Neural progenitor cell (in vitro differentiated cells): ENCODE results near the gene DDX47. TPM values are rescaled to one million over a fixed set of nuclear protein-coding genes. Genes with fewer than 3 reads are reported as not detected.

Experiments used
- DNase-seq: peaks from one replicate; pipeline ENCODE4 v3.0.0-alpha.2; 2016; ENCODE audit warnings: low spot score
- H2AFZ ChIP-seq: fragments of 200-600 bp; sonication (generic); replicated peaks from 2 replicates; pipeline ENCODE4 v1.6.1; 2016; ENCODE audit warnings: antibody characterized with exemption
- H3F3A ChIP-seq: fragments of 200-600 bp; sonication (generic); 2 replicates; pipeline ENCODE4 v1.6.1; 2016; ENCODE audit warnings: antibody characterized with exemption, low read depth
- H3K27ac ChIP-seq: fragments of 200-600 bp; sonication (generic); 2 replicates; pipeline ENCODE4 v1.5.1; 2016; ENCODE audit warnings: mild to moderate bottlenecking
- H3K27me3 ChIP-seq: fragments of 200-600 bp; sonication (generic); 2 replicates; pipeline ENCODE4 v1.6.1; 2016; ENCODE audit warnings: mild to moderate bottlenecking, moderate library complexity
- H3K36me3 ChIP-seq: fragments of 200-600 bp; sonication (generic); 2 replicates; pipeline ENCODE4 v1.5.1; 2016
- H3K4me1 ChIP-seq: fragments of 200-600 bp; sonication (generic); 2 replicates; pipeline ENCODE4 v1.6.1; 2016; ENCODE audit warnings: mixed run types
- H3K4me2 ChIP-seq: fragments of 200-600 bp; sonication (generic); 2 replicates; pipeline ENCODE4 v1.6.1; 2016
- H3K4me3 ChIP-seq: fragments of 200-600 bp; sonication (generic); 2 replicates; pipeline ENCODE4 v1.5.1; 2016
- H3K79me2 ChIP-seq: fragments of 200-600 bp; sonication (generic); 2 replicates; pipeline ENCODE4 v1.6.1; 2016; ENCODE audit warnings: low read depth
- H3K9ac ChIP-seq: fragments of 200-600 bp; sonication (generic); 2 replicates; pipeline ENCODE4 v1.6.1; 2016
- H3K9me3 ChIP-seq: fragments of 200-600 bp; sonication (generic); 2 replicates; pipeline ENCODE4 v1.5.1; 2016; ENCODE audit warnings: low read depth
- H4K20me1 ChIP-seq: fragments of 200-600 bp; sonication (generic); 2 replicates; pipeline ENCODE4 v1.6.1; 2016; ENCODE audit warnings: low read depth
- H3K27ac Mint-ChIP-seq: 3 replicates; pipeline ENCODE4 v1.8.0; 2021; ENCODE audit warnings: mixed read lengths
- H3K27me3 Mint-ChIP-seq: 2 replicates; pipeline ENCODE4 v1.8.0; 2022; ENCODE audit warnings: low read depth, mild to moderate bottlenecking, inconsistent platforms, moderate library complexity, mixed read lengths; ENCODE audit not compliant: insufficient read depth
- H3K36me3 Mint-ChIP-seq: 3 replicates; pipeline ENCODE4 v1.8.0; 2021; ENCODE audit warnings: mixed read lengths
- H3K4me1 Mint-ChIP-seq: 3 replicates; pipeline ENCODE4 v1.8.0; 2021; ENCODE audit warnings: mixed read lengths
- H3K4me3 Mint-ChIP-seq: 3 replicates; pipeline ENCODE4 v1.8.0; 2021; ENCODE audit warnings: mild to moderate bottlenecking, moderate library complexity, mixed read lengths
- H3K9me3 Mint-ChIP-seq: 3 replicates; pipeline ENCODE4 v1.8.0; 2020; ENCODE audit warnings: mixed read lengths
- EZH2 ChIP-seq: fragments of 200-600 bp; sonication (generic); IDR thresholded peaks from 2 replicates; pipeline ENCODE4 v1.6.1; 2017; ENCODE audit warnings: antibody characterized with exemption, mild to moderate bottlenecking, moderate library complexity
- EZH2phosphoT487 ChIP-seq: fragments of 200-600 bp; sonication (generic); IDR thresholded peaks from 2 replicates; pipeline ENCODE4 v1.6.1; 2017; ENCODE audit warnings: antibody characterized with exemption
- total RNA-seq: library from RNA; depleted of rRNA; stranded (reverse); fragments of >200 nt; gene quantifications from 2 replicates; pipeline ENCODE4 v1.2.3, GENCODE V29; 2015; ENCODE audit warnings: low replicate concordance
- TF ChIP-seq, protein P1 (sequence below): fragments of 200-600 bp; sonication (generic); IDR thresholded peaks from 2 replicates; pipeline ENCODE4 v1.5.1; 2017; ENCODE audit warnings: antibody characterized with exemption, mild to moderate bottlenecking

DDX47 gene
- total RNA-seq, 1 donor from 2014 or later: 107 TPM

DNA sequence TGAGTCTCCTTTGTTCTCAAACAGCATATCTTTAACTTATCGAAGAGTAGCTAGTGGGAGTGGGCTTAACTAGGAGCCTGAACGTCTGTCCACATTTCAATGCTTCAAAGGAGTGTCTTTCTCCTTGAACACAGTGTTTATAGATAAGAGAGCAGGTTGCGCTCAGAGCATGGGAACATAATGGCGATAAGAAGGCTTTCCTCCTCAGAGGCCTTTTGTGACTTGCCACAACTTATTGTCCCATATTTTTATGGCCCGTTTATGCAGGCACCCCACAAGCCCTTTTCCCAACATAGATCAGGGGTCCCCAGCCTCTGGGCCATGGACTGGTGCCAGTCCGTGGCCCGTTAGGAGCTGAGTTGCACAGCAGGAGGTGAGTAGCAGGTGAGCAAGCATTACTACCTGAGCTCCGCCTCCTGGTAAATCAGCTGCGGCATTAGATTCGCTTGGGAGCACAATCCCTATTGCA is 2.6 kb upstream of the DDX47 start:
- H3K4me3 Mint-ChIP-seq: no peak overlapping the region
- peaks cover 3% of the 10 kb centered on the region for H3K36me3 Mint-ChIP-seq
- no peak for DNase-seq
- H3K4me2 ChIP-seq: no peak overlapping the region
- H2AFZ ChIP-seq: no peak overlapping the region
- peaks cover 28% of the 10 kb centered on the region for H3K4me1 Mint-ChIP-seq
- H3K27me3 Mint-ChIP-seq: no peaks in the 10 kb centered on the region
- no peak overlapping the region for H3K27ac Mint-ChIP-seq
- no peaks in the 10 kb centered on the region for H3K36me3 ChIP-seq
- TF ChIP-seq, protein P1, sequence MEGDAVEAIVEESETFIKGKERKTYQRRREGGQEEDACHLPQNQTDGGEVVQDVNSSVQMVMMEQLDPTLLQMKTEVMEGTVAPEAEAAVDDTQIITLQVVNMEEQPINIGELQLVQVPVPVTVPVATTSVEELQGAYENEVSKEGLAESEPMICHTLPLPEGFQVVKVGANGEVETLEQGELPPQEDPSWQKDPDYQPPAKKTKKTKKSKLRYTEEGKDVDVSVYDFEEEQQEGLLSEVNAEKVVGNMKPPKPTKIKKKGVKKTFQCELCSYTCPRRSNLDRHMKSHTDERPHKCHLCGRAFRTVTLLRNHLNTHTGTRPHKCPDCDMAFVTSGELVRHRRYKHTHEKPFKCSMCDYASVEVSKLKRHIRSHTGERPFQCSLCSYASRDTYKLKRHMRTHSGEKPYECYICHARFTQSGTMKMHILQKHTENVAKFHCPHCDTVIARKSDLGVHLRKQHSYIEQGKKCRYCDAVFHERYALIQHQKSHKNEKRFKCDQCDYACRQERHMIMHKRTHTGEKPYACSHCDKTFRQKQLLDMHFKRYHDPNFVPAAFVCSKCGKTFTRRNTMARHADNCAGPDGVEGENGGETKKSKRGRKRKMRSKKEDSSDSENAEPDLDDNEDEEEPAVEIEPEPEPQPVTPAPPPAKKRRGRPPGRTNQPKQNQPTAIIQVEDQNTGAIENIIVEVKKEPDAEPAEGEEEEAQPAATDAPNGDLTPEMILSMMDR: no peak
- TF ChIP-seq EZH2phosphoT487 (no peak), EZH2 (no peak)
- no peak overlapping the region for H3K27ac ChIP-seq
- no peak overlapping the region for H3K9ac ChIP-seq
- no peaks in the 10 kb centered on the region for H3K9me3 Mint-ChIP-seq
- H3K79me2 ChIP-seq: peaks cover 25% of the 10 kb centered on the region
- no peaks in the 10 kb centered on the region for H3K9me3 ChIP-seq
- no peaks in the 10 kb centered on the region for H3F3A ChIP-seq
- peaks cover 6% of the 10 kb centered on the region for H3K4me1 ChIP-seq
- H4K20me1 ChIP-seq: no peaks in the 10 kb centered on the region
- H3K4me3 ChIP-seq: no peak overlapping the region
- H3K27me3 ChIP-seq: no peaks in the 10 kb centered on the region

DNA sequence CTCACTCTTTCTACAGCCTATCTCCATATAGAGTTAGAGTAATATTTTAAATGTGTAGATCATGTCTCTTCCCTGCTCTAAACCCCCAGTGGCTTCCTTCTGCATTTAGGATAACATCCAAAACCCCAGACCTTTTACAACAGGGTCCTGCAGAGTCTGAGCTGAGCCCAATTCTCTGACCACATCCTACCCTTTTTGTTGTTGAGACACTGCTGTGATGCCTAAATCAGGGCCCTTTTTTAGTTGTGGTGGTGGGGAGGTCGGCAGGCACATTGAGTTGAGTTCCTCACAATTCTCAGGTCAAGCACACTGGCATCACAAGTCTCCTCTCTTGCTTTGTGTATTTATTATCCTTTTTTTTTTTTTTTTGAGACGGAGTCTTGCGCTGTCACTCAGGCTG is 1.8 kb upstream of the DDX47 start:
- Histone ChIP-seq H3K27me3 (no peaks in the 10 kb centered on the region), H3K36me3 (no peaks in the 10 kb centered on the region), H3F3A (no peaks in the 10 kb centered on the region), H3K79me2 (peaks cover 32% of the 10 kb centered on the region), H3K4me3 (no peak overlapping the region), H3K9me3 (no peaks in the 10 kb centered on the region), H4K20me1 (no peaks in the 10 kb centered on the region), H2AFZ (no peak overlapping the region), H3K27ac (no peak overlapping the region), H3K4me1 (peaks cover 6% of the 10 kb centered on the region), H3K4me2 (no peak overlapping the region), H3K9ac (no peak overlapping the region)
- no peak overlapping the region for H3K27ac Mint-ChIP-seq
- no peaks in the 10 kb centered on the region for H3K27me3 Mint-ChIP-seq
- H3K4me1 Mint-ChIP-seq: peaks cover 33% of the 10 kb centered on the region
- no peak for DNase-seq
- no peak overlapping the region for H3K4me3 Mint-ChIP-seq
- peaks cover 9% of the 10 kb centered on the region for H3K36me3 Mint-ChIP-seq
- H3K9me3 Mint-ChIP-seq: no peaks in the 10 kb centered on the region
- TF ChIP-seq EZH2phosphoT487: no peak
- TF ChIP-seq, protein P1: no peak
- TF ChIP-seq EZH2: no peak

DNA sequence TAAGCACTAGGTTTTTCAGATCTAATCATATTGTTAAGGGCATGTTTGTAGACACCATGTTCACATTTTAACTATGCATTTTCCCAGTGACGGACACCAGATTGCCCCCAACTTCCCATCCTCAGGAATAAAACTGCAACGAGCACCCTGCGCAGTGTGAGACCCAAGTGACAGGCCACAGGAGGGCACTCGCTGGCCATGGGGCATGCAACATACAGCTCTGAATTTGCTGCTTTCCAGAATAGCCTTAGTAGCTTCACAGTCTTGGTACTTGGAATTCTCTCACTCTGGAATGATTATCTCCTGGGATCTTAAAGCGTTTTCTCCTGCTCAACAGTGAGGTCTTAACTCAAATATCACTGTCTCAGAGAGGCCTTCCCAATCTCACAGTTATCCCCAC is 972 bp upstream of the DDX47 start:
- H3K9ac ChIP-seq: no peak overlapping the region
- H3K4me3 Mint-ChIP-seq: peak overlapping the region; percentile 6
- H4K20me1 ChIP-seq: peaks cover 1% of the 10 kb centered on the region
- H3K4me1 ChIP-seq: peaks cover 6% of the 10 kb centered on the region
- TF ChIP-seq EZH2 (no peak), EZH2phosphoT487 (no peak)
- TF ChIP-seq, protein P1: no peak
- peaks cover 40% of the 10 kb centered on the region for H3K79me2 ChIP-seq
- peaks cover 9% of the 10 kb centered on the region for H3K36me3 Mint-ChIP-seq
- no peak overlapping the region for H2AFZ ChIP-seq
- no peak overlapping the region for H3K4me2 ChIP-seq
- no peak overlapping the region for H3K27ac Mint-ChIP-seq
- no peak for DNase-seq
- H3K9me3 Mint-ChIP-seq: no peaks in the 10 kb centered on the region
- no peaks in the 10 kb centered on the region for H3K27me3 ChIP-seq
- peaks cover 33% of the 10 kb centered on the region for H3K4me1 Mint-ChIP-seq
- no peaks in the 10 kb centered on the region for H3K9me3 ChIP-seq
- no peaks in the 10 kb centered on the region for H3K27me3 Mint-ChIP-seq
- H3F3A ChIP-seq: no peaks in the 10 kb centered on the region
- H3K36me3 ChIP-seq: no peaks in the 10 kb centered on the region
- no peak overlapping the region for H3K27ac ChIP-seq
- no peak overlapping the region for H3K4me3 ChIP-seq
